Small intestine (tissue), 7 donors: ENCODE results near the gene ARHGAP24. TPM values are rescaled to one million over a fixed set of nuclear protein-coding genes. Genes with fewer than 3 reads are reported as not detected.
A peak's percentile ranks its signal among the peaks of the same experiment; 100 is the strongest.

Experiments
- DNase-seq, 2 donors: peaks; one replicate each; pipeline versions ENCODE4 v3.0.0 to v3.0.0-alpha.2; 2013
- FAIRE-seq: peaks from 2 replicates; lab custom pipeline; 2012; peaks lifted over from hg19 to GRCh38; lab: Jason Lieb, UNC
- H3K27ac ChIP-seq, 3 donors: one replicate each; pipeline ENCODE4 v1.5.1; 2013; ENCODE audit warnings: low read length in 2 of 3, mild to moderate bottlenecking in 2 of 3, control low read depth in 1 of 3, inconsistent platforms in 1 of 3, low read depth in 1 of 3, moderate library complexity in 1 of 3
- H3K27me3 ChIP-seq, 3 donors: one replicate each; pipeline ENCODE4 v1.6.1; 2013; ENCODE audit warnings: low read length in 3 of 3, inconsistent platforms in 1 of 3; ENCODE audit not compliant: control insufficient read depth in 3 of 3, insufficient read depth in 3 of 3
- H3K36me3 ChIP-seq, 3 donors: one replicate each; pipeline ENCODE4 v1.6.1; 2013; ENCODE audit warnings: low read length in 3 of 3, inconsistent platforms in 1 of 3, low read depth in 1 of 3, mild to moderate bottlenecking in 1 of 3, moderate library complexity in 1 of 3; ENCODE audit not compliant: control insufficient read depth in 3 of 3, insufficient read depth in 2 of 3
- H3K4me1 ChIP-seq, 3 donors: one replicate each; pipeline ENCODE4 v1.6.1; 2013; ENCODE audit warnings: low read length in 2 of 3, inconsistent platforms in 1 of 3, low read depth in 1 of 3, mild to moderate bottlenecking in 1 of 3, moderate library complexity in 1 of 3; ENCODE audit not compliant: control insufficient read depth in 3 of 3, insufficient read depth in 2 of 3
- H3K4me3 ChIP-seq, 3 donors: one replicate each; pipeline ENCODE4 v1.5.1; 2013; ENCODE audit warnings: low read length in 3 of 3, control low read depth in 1 of 3, inconsistent platforms in 1 of 3, low read depth in 1 of 3, mild to moderate bottlenecking in 1 of 3, moderate library complexity in 1 of 3
- H3K9me3 ChIP-seq, 2 donors: one replicate each; pipeline ENCODE4 v1.6.1; 2013; ENCODE audit warnings: low read depth in 1 of 2, low read length in 1 of 2; ENCODE audit not compliant: control insufficient read depth in 2 of 2, insufficient read depth in 1 of 2
- WGBS, 3 donors: extraction: QIAGEN DNeasy Blood & Tissue Kit; methylation state at CpG; one replicate each; pipeline ENCODE4 v1.1.7; 2013; 5-methylcytosine and 5-hydroxymethylcytosine counted together
- polyA plus RNA-seq, 4 donors: library from polyadenylated mRNA; stranded (reverse) in 3 of 4; unstranded in 1 of 4; fragments of 200-250 nt in 3 of 4; fragments of 120-200 nt in 1 of 4; gene quantifications; one replicate each; pipeline versions ENCODE4 v1.2.1 to v1.2.3, GENCODE V29; 2013
- donor health status: healthy with polysubstance abuse.
- donor health status: control.
- donor health status: control.
- donor health status: Bipolar disorder and iron deficiency.
- donor health status: healthy.

The ARHGAP24 gene
- polyA plus RNA-seq, 4 donors, result 1.1 to 4.0 (median 3.8) TPM

DNA sequence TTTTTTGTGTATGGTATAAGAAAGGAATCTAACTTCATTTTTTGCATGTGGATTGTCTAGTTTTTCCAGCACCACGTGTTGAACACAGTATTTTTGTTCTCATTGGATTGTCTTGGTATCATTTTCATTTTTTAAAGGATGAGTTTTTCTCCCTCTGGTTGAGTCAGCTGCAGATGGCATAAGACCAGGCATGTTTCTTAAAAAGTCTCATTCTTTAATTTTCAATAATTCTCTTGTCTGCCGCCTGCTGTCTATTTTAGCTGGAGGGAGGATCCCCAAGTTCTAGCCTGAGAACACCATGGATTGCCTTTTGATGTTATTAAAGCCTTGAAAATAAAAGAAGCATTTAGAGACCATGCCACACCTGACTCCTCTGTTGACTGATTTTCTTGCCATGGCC lies 263.8 kb downstream of the ARHGAP24 start:
- FAIRE-seq (no peak), DNase-seq (no peak)
- no peaks in the 10 kb centered on the region for H3K36me3 ChIP-seq
- H3K4me3 ChIP-seq, result no peak overlapping the region
- no peaks in the 10 kb centered on the region for H3K27me3 ChIP-seq
- 78 to 82% (median 82%) methylated on average over 2 of the region's 2 CpGs for WGBS, 3 donors
- no peaks in the 10 kb centered on the region for H3K9me3 ChIP-seq
- H3K4me1 ChIP-seq, result no peaks in the 10 kb centered on the region
- H3K27ac ChIP-seq, result no peak overlapping the region

DNA sequence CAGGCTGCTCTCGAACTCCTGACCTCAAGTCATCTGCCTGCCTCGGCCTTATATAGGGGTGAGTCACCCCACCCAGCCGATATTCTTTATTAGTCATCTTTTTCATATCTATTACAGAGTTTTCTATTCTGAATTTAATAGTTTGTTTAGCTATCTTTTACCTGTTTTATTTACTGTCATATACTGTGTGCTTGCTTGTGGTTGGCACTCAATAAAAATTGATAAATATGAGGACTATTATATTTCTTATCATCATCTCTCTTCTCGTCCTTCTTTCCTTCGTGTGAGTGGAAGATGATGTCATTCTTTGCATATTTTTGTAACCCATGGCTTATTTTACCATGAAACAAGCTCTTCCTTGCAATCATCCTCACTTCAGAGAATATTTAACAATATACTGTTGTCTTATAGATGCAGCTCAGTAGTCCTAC lies 265.5 kb downstream of the ARHGAP24 start:
- Histone ChIP-seq H3K27me3 (no peaks in the 10 kb centered on the region), H3K4me3 (no peak overlapping the region), H3K27ac (no peak overlapping the region), H3K9me3 (no peaks in the 10 kb centered on the region), H3K36me3 (no peaks in the 10 kb centered on the region), H3K4me1 (no peaks in the 10 kb centered on the region)
- WGBS, 3 donors, result 37 to 54% (median 50%) methylated on average over 5 of the region's 5 CpGs
- DNase-seq, result no peak
- no peak for FAIRE-seq

DNA sequence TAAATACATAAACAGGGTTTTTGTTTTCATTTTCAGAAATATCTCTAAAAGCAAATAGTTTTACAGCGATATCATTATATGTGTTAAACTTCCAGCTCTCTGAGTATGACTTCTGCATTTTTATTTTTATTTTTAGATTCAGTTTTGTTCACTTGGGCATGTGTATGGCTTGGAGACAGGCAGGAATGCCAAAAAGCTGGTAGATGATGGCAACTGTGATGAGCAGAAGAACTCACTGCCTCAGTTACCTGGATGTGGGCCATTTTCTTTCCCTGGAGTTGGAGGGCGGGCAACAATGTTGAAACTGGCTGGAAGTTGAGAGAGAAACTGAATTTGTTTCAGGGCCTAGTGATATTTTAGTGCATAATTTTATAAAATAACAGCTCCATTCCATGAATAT lies 266.4 kb downstream of the ARHGAP24 start:
- H3K4me1 ChIP-seq, result no peaks in the 10 kb centered on the region
- WGBS, 3 donors, result 86 to 96% (median 87%) methylated on average over 2 of the region's 2 CpGs
- H3K4me3 ChIP-seq, result no peak overlapping the region
- H3K36me3 ChIP-seq, result no peaks in the 10 kb centered on the region
- FAIRE-seq (no peak), DNase-seq (no peak)
- no peaks in the 10 kb centered on the region for H3K9me3 ChIP-seq
- no peaks in the 10 kb centered on the region for H3K27me3 ChIP-seq
- H3K27ac ChIP-seq, result no peak overlapping the region

DNA sequence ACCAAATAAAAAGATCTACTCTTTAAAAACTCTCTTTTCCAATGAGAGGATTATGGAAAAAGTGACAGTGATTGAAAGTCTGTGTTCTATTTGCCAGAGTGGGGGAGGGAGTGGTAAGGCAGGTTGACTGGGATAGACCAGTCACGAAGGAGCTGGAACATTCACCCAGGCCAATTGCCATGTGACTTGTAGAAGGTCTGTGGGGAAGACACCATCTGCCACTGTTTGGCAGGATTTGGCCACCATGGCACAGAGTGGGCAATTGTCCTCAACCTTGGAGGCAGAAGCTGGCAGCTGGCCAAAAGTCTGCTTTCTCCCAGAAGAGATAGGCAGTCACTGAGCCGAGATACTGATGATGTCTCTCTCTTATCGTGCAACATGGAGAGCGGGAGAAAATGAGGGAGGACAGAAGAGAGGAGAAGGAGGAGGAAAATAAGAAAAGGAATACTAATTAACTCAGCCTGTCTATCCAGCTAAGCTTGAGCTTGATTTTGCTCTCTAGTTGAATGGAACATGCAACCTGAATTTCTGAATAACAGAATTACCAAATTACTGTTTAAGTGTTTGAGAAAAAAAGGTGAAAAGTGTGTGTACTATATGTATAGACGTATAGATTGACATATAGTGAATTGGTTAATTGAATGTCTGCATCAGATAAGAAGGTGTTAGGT lies 267.1 kb downstream of the ARHGAP24 start:
- no peaks in the 10 kb centered on the region for H3K9me3 ChIP-seq
- no peak for DNase-seq
- no peaks in the 10 kb centered on the region for H3K4me1 ChIP-seq
- peak overlapping the region in 1 of 3 donors; percentile 4 for H3K27ac ChIP-seq
- no peaks in the 10 kb centered on the region for H3K36me3 ChIP-seq
- H3K27me3 ChIP-seq, result no peaks in the 10 kb centered on the region
- no peak for FAIRE-seq
- H3K4me3 ChIP-seq, result no peak overlapping the region
- 83 to 86% (median 85%) methylated on average over 5 of the region's 5 CpGs for WGBS, 3 donors

DNA sequence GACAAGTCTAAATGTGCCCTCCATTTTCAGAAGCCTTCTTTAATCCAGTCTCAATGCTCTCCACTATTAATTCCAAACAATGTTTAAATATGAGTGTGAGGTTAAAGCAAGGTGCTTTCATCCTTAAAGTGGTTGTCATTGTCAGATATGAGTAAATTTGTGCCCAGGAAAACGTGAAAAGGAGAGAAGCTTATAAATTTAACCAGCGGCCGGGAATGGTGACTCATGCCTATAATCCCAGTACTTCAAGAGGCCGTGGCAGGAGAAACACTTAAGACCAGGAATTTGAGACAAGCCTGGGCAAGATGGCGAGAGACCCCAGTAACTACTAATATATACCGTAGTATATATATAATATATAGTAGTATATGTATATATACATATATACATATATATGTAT lies 270.0 kb downstream of the ARHGAP24 start:
- no peaks in the 10 kb centered on the region for H3K9me3 ChIP-seq

DNA sequence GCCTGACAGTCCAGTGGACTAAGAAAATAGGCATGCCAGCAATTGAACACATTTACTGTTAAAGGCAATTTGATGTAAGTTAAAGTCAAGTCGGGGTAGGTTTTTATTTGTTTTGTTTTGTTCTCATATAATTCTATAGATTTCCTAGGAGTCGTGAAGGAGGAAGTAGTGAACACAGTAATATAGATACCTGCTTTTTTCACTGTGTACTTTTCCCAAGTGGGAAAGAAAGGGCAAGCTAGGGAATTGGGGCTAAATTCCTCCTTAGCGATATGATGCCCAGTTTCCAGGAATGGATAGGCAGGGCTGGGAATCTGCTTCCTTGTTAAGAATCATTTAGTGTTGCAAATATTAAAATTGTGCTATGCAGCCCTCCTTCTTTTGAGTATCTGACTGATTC lies 271.0 kb downstream of the ARHGAP24 start:
- Histone ChIP-seq H3K27ac (no peak overlapping the region), H3K4me1 (no peaks in the 10 kb centered on the region), H3K9me3 (no peaks in the 10 kb centered on the region), H3K36me3 (no peaks in the 10 kb centered on the region), H3K4me3 (no peak overlapping the region), H3K27me3 (no peaks in the 10 kb centered on the region)
- no peak for FAIRE-seq
- 17 to 55% (median 32%) methylated on average over 3 of the region's 3 CpGs for WGBS, 3 donors
- no peak for DNase-seq

More for the DNA sequence above, 270.0 kb downstream of the ARHGAP24 start:
- no peak for FAIRE-seq
- H3K4me1 ChIP-seq, result no peaks in the 10 kb centered on the region
- no peaks in the 10 kb centered on the region for H3K27me3 ChIP-seq
- WGBS, 3 donors, result 81 to 89% (median 85%) methylated on average over 6 of the region's 6 CpGs
- DNase-seq, result no peak
- H3K27ac ChIP-seq, result no peak overlapping the region
- no peaks in the 10 kb centered on the region for H3K36me3 ChIP-seq
- H3K4me3 ChIP-seq, result no peak overlapping the region

DNA sequence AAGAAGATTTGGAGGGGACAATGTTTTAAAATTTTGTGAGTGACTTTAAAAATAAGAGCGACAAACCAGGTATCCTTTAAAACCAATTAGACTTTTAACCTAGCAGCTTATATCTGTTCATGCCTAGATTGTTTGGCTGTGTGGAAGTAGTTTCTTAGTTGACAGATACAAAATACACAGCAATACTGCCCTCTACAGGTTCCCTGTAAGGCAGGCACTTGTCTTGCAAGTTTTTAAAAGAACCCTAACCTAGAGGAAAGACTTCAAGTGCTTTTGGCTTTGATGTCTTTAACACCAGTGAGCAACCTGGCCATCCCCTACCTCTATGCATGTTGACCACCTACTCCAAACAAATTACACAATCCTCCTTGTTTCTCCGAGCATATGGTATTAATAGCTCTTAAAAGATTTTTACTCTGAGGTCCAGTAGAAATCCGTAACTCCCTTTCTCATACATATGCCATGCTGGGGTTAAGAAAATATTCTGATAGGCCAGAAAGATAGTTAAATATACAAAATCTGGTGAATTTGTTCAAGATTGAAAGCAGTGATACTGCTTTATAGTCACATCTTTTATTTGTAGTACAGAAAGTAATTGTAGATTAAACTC lies 273.0 kb downstream of the ARHGAP24 start:
- H3K9me3 ChIP-seq, result no peaks in the 10 kb centered on the region
- WGBS, 3 donors, result 40 to 43% (median 41%) methylated on average over 3 of the region's 3 CpGs
- no peaks in the 10 kb centered on the region for H3K27me3 ChIP-seq
- H3K36me3 ChIP-seq, result no peaks in the 10 kb centered on the region
- H3K27ac ChIP-seq, result no peak overlapping the region
- DNase-seq (peak; percentile 62 to 75), FAIRE-seq (no peak)
- H3K4me3 ChIP-seq, result no peak overlapping the region
- no peaks in the 10 kb centered on the region for H3K4me1 ChIP-seq

DNA sequence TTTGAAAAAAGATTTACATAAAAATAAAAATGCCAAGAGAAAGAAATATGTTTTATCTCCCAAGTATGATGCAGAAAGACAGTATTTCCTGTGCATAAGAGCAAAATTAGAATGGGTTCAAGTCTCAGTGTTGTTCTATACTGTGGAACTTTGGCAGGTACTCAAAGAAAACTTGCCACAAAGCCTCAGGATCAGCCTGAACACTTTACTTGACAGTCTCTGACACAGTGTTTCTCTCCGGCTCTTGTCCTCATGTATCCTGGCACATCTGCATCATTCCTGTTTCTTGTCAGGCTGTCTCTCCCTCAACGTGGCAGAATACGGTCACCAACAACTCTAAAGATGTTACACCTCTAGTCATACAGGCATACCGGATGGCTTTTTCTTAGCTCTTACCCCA lies 273.7 kb downstream of the ARHGAP24 start:
- Histone ChIP-seq H3K27me3 (no peaks in the 10 kb centered on the region), H3K9me3 (no peaks in the 10 kb centered on the region), H3K4me3 (no peak overlapping the region), H3K4me1 (no peaks in the 10 kb centered on the region), H3K27ac (no peak overlapping the region), H3K36me3 (no peaks in the 10 kb centered on the region)
- FAIRE-seq (no peak), DNase-seq (no peak)
- WGBS, 3 donors, result 79 to 87% (median 87%) methylated on average over 4 of the region's 4 CpGs
